WTC11 (cell line): ENCODE data around the gene WWOX.

ENCODE experiments used
- FOXJ3 ChIP-seq: sonication (generic); formaldehyde crosslinking; IDR thresholded peaks from 2 replicates; pipeline ENCODE4 v1.9.0; 2021; ENCODE audit warnings: missing genetic modification reagents, mild to moderate bottlenecking, borderline replicate concordance
- JUN ChIP-seq: sonication (generic); formaldehyde crosslinking; IDR thresholded peaks from 2 replicates; pipeline ENCODE4 v1.8.0; 2023; ENCODE audit warnings: mild to moderate bottlenecking, missing genetic modification reagents
- KAT7 ChIP-seq: sonication (generic); formaldehyde crosslinking; IDR thresholded peaks from 2 replicates; pipeline ENCODE4 v1.8.1; 2023; ENCODE audit warnings: missing genetic modification reagents, mild to moderate bottlenecking, borderline replicate concordance
- NR2C2 ChIP-seq: sonication (generic); formaldehyde crosslinking; IDR thresholded peaks from 2 replicates; pipeline ENCODE4 v1.8.0; 2022; ENCODE audit warnings: mild to moderate bottlenecking, missing genetic modification reagents
- ZNF317 ChIP-seq: sonication (generic); formaldehyde crosslinking; IDR thresholded peaks from 2 replicates; pipeline ENCODE4 v1.8.1; 2023; ENCODE audit warnings: low read depth, mild to moderate bottlenecking, moderate library complexity, missing genetic modification reagents, borderline replicate concordance
- ZNF512 ChIP-seq: sonication (generic); formaldehyde crosslinking; IDR thresholded peaks from 2 replicates; pipeline ENCODE4 v1.8.1; 2022; ENCODE audit warnings: missing genetic modification reagents, borderline replicate concordance
- TF ChIP-seq, protein P1 (sequence below): fragments of 200-600 bp; IDR thresholded peaks from 2 replicates; pipeline ENCODE4 v1.8.0; 2022; ENCODE audit warnings: antibody characterized with exemption
- TF ChIP-seq, protein P2 (sequence below): sonication (generic); formaldehyde crosslinking; IDR thresholded peaks from 2 replicates; pipeline ENCODE4 v1.8.1; 2022; ENCODE audit warnings: mild to moderate bottlenecking, moderate library complexity, missing genetic modification reagents

- TF ChIP-seq, protein P1, sequence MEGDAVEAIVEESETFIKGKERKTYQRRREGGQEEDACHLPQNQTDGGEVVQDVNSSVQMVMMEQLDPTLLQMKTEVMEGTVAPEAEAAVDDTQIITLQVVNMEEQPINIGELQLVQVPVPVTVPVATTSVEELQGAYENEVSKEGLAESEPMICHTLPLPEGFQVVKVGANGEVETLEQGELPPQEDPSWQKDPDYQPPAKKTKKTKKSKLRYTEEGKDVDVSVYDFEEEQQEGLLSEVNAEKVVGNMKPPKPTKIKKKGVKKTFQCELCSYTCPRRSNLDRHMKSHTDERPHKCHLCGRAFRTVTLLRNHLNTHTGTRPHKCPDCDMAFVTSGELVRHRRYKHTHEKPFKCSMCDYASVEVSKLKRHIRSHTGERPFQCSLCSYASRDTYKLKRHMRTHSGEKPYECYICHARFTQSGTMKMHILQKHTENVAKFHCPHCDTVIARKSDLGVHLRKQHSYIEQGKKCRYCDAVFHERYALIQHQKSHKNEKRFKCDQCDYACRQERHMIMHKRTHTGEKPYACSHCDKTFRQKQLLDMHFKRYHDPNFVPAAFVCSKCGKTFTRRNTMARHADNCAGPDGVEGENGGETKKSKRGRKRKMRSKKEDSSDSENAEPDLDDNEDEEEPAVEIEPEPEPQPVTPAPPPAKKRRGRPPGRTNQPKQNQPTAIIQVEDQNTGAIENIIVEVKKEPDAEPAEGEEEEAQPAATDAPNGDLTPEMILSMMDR = peak; percentile 30; the same call in 1 of the 2 replicates
- TF ChIP-seq NR2C2 (CRISPR knock-in tag) = no peak
- TF ChIP-seq ZNF512 (CRISPR knock-in tag) = no peak
- no peak for TF ChIP-seq KAT7 (CRISPR knock-in tag)
- no peak for TF ChIP-seq ZNF317 (CRISPR knock-in tag)
- no peak for TF ChIP-seq FOXJ3
- TF ChIP-seq, protein P2, sequence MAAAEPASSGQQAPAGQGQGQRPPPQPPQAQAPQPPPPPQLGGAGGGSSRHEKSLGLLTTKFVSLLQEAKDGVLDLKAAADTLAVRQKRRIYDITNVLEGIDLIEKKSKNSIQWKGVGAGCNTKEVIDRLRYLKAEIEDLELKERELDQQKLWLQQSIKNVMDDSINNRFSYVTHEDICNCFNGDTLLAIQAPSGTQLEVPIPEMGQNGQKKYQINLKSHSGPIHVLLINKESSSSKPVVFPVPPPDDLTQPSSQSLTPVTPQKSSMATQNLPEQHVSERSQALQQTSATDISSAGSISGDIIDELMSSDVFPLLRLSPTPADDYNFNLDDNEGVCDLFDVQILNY = no peak
- no peak for TF ChIP-seq JUN
Observed at GRCh38 chr16:78458588-78458987, 359.1 kb downstream of the WWOX start.
